Activated T-cell treated with anti-CD3 and anti-CD28 coated beads, Interleukin-2, amount 50 U/mL, for 1 hour (primary cell): ENCODE measurements around the gene SPTBN5.

Source experiments
- DNase-seq: peaks from one replicate; pipeline ENCODE4 v3.0.0-alpha.2; 2020

The SPTBN5 gene

GRCh38 chr15:41893422-41894250 is at the start of gene SPTBN5:
TSS of gene SPTBN5 (minus strand) at chr15:41894053. CDS start at chr15:41893497, 556 bp downstream.
- no peak for DNase-seq

GRCh38 chr15:41942886-41943285 is 49.0 kb upstream of the SPTBN5 start:
- DNase-seq: no peak

GRCh38 chr15:41941644-41942415 is 48.0 kb upstream of the SPTBN5 start:
- DNase-seq: no peak

- peak; percentile 55 for DNase-seq
Observed at GRCh38 chr15:41940441-41940857, 46.6 kb upstream of the SPTBN5 start.

- DNase-seq: no peak
Observed at GRCh38 chr15:41939986-41940385, 46.1 kb upstream of the SPTBN5 start.

GRCh38 chr15:41937568-41937923 is 43.7 kb upstream of the SPTBN5 start:
- DNase-seq: no peak

- DNase-seq: peak; percentile 77
Observed at GRCh38 chr15:41936649-41937567, 43.1 kb upstream of the SPTBN5 start.

- no peak for DNase-seq
Observed at GRCh38 chr15:41936155-41936554, 42.3 kb upstream of the SPTBN5 start.

GRCh38 chr15:41935566-41936020 is 41.7 kb upstream of the SPTBN5 start:
- no peak for DNase-seq

- DNase-seq: peak; percentile 77
Observed at GRCh38 chr15:41934843-41935242, 41.0 kb upstream of the SPTBN5 start.

GRCh38 chr15:41933771-41934170 is 39.9 kb upstream of the SPTBN5 start:
- DNase-seq: no peak

- DNase-seq: no peak
Observed at GRCh38 chr15:41933326-41933725, 39.5 kb upstream of the SPTBN5 start.

- DNase-seq: no peak
Observed at GRCh38 chr15:41932511-41933289, 38.8 kb upstream of the SPTBN5 start.

GRCh38 chr15:41932101-41932500 is 38.2 kb upstream of the SPTBN5 start:
- DNase-seq: no peak

- DNase-seq: no peak
Observed at GRCh38 chr15:41930867-41931222, 37.0 kb upstream of the SPTBN5 start.

- no peak for DNase-seq
Observed at GRCh38 chr15:41930221-41930866, 36.5 kb upstream of the SPTBN5 start.

GRCh38 chr15:41928637-41929620 is 35.1 kb upstream of the SPTBN5 start:
- DNase-seq: no peak

GRCh38 chr15:41928100-41928499 is 34.2 kb upstream of the SPTBN5 start:
- no peak for DNase-seq

GRCh38 chr15:41927536-41927935 is 33.7 kb upstream of the SPTBN5 start:
- DNase-seq: no peak
